NCI-H2196 treated with DMSO at 0.1 percent for 48 hours (cell line): ENCODE measurements around the gene CPEB1.
"Not testable (repeated sequence)": the region's sequence is repeated elsewhere in the genome, so short reads cannot be mapped to it uniquely, and the experiment has no call there.

Source experiments
- DNase-seq: peaks from one replicate; lab custom pipeline; 2025; ENCODE audit not compliant: unreplicated experiment; lab: John Stamatoyannopoulos, UW

The CPEB1 gene

DNA sequence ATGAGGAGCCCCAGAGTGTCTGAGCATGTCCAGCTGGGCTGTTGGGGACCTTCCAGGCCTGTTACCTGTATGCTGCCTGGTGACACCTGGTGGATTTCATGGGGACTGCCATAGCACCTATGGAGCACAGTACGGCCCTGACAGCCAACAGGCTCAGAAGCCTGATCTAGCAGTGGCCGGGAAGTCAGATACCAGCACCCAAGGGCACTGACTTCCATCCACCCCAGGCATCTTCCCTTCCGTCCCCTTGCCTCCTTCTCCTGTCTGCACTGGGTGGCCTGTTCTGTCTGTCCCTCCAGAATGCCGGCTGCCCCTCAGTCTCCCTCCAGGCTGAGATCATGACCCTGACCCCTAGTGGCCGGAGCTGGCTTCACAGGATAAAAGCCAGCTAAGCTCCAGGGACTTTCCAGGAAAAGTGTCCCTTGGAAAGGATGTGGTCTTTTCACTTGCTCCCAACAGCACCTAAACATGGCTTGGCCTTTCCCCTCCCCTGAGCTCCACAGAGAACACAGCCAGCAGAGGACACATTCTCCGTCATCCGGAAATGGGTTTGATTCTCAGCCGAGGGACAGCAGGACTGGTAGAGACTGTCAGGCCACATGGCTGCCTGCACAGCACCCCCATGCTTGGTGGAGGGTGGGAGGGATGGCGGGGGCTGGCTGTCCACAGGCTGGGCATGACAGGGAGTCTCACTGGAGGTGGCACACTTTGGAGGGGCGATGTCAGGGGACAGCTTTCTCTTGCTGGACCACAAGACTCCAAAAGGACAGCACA lies 116.4 kb downstream of the CPEB1 start:
- no peak for DNase-seq

DNA sequence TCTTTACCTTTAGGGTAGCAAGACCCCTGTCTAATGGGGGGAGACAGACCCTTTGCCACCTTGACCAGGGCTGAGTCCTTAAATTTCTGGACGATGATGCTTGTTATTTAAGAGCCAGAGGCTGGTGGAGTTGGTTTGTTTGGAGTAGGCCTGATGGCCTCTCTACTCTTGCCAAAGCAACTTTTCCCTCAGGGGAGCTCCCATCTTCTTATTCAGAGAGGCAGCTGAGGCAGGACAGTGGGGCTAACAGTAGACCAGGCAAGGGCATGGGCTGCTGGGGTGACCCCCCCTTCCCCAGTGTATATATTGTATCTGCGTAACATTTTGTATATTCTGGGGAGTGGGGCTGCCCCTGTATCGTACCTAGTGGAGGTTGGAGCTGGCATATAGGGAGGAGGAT lies 117.2 kb downstream of the CPEB1 start:
- DNase-seq = no peak

DNA sequence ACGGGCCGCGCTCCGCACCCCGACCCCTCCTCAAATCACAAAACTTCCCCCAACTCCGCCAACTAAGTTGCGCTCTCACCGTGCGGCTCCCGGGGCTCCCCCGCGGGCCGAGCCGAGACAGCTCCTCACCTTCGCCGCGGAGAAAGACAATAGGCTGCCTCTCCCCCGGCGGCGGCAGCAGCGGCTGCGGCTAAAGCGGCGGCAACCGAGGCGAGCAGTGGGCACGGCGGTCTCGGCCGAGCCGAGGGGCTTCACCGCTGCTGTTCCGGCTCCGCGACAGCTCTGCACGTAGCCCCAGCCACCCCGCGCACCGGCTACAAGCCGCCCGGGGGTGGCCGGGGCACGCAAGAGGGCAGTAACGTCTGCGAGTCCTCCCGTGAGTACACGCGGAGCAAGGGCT lies 133.6 kb downstream of the CPEB1 start:
- DNase-seq = not testable (repeated sequence)

DNA sequence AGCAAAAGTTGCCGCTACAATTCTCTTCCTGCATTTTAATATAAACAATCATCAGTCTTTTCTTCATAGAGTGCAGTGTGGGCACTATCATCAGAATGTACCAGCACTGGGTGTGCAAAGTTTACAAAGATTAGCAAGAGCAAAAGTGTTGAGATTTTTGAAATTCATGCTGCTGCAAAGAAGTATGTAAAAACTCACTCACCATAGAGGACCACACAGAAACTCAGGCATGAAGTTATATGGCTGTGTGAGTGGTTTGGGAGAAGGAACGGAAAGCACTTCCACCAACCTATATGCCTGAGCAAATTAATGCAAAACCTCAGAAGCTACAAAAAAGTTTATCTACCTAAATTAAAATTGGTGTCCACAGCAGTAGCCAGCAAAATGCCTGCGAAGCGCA lies 139.5 kb downstream of the CPEB1 start:
- not testable (repeated sequence) for DNase-seq

DNA sequence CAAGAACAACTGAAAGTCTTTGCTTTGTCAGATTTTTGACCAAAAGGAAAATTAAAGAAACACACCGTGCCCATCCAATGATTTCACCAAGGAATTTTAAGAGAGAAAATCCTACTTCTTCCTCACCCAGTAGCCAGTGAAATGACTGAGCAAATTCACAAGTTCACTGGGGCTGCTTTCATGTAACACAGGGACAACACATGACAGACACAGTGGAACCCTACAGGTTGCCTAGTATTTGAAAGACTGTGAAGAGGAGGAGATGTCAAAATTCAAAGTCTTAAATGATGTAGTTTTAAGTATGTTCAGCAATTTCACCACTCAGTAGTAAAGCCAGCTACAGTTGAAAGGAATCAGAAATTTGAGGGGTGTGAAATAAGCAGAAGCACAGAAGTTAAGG lies 140.1 kb downstream of the CPEB1 start:
- DNase-seq = not testable (repeated sequence)

- not testable (repeated sequence) for DNase-seq
Measured at GRCh38 chr15:82505842-82506241, 141.3 kb downstream of the CPEB1 start.

- not testable (repeated sequence) for DNase-seq
Measured at GRCh38 chr15:82504074-82504473, 143.1 kb downstream of the CPEB1 start.

DNA sequence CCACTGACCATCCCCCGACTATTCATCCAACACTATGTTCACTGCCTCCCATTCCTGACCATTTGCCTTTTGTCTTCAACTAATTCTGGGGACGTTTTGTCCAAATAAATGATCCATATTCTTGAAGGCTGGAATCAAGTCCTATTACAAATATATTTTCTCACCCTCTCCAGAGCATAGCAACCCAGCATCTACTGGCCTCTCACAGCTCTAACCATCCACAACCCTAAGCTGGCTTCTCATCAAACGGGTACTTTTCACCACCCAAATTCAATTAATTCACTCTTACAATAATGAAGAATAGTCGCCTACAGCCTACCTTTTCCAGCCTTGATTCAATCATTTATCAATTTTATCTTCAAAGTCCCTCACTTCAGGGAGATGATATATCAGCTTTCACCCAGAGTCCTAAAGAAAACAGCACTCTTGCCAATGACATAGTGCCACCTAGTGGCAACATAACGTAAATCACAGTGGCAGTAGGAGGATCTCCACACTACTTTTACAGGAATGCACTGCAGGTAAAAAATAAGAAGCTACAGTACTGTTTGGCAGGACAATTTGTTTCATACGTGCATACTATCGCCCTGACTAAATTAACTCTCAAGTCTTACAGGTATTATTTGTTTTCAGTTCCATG lies 144.3 kb downstream of the CPEB1 start:
- not testable (repeated sequence) for DNase-seq

DNA sequence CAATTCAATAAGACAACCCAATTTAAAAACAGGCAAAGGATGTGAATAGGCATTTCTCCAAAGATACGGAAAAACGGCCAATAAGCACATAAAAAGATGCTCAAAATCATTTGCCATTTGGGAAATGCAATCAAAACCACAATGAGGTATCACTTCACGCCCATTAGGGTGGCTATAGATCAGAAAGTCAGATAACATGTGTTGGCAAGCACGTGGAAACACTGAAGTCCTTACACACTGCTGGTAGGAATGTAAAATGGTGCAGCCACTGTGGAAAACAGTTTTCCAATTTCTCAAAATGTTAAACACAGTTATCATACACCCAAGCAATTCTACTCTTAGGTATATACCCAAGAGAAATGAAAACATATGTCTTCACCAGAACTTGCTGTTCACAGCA lies 146.4 kb downstream of the CPEB1 start:
- DNase-seq = not testable (repeated sequence)

GRCh38 chr15:82497978-82498377 lies 149.2 kb downstream of the CPEB1 start:
- DNase-seq = not testable (repeated sequence)
